ENCODE data around the gene HSD3B1.

DNA sequence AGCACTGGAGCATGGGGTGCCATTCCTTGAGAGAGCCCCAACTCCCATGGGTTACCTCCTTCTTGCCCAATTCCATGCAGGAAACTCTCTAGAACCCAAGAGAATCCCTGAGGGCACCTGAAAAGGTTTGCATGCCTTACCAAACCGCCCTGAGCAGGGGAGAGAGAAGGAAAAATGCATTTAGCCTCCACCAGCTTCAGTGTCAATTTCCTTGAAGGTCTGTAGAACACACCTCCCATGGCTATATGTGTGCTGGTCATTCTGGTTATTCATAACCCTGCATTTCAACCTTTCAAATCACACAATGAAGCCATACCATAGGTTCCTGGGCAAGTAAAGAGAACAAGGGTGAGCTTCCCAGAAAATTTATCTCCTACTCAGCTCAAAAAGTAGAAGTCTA is 39.6 kb downstream of the HSD3B1 start:
- TF ChIP-seq POLR2AphosphoS5 (IDR thresholded peaks at IDR 0.05; ENCODE audit: low read depth, low read length) (no peak), POLR2A (IDR thresholded peaks at IDR 0.05; ENCODE audit: low read depth, low read length) (no peak), POU2F2 (IDR thresholded peaks at IDR 0.05; ENCODE audit: low read depth, low read length) (no peak), TAF1 (IDR thresholded peaks at IDR 0.05; ENCODE audit: low read depth, low read length) (no peak), SPI1 (IDR thresholded peaks at IDR 0.05; ENCODE audit: low read depth, low read length) (no peak)
